GM19239 (cell line): Measurements from ENCODE around the gene CENPA.

Source experiments
- DNase-seq: peaks from one replicate; pipeline ENCODE4 v3.0.0; 2011; ENCODE audit warnings: low spot score; ENCODE audit not compliant: insufficient read length
- FAIRE-seq: peaks from 2 replicates; lab custom pipeline; 2011; peaks lifted over from hg19 to GRCh38; lab: Jason Lieb, UNC

CENPA gene

GRCh38 chr2:26818972-26819371 lies 33.1 kb downstream of the CENPA start:
- DNase-seq (no peak), FAIRE-seq (no peak)

- no peak for FAIRE-seq
- no peak for DNase-seq
These were observed 35.1 kb downstream of the CENPA start for GRCh38 chr2:26820932-26821331.

DNA sequence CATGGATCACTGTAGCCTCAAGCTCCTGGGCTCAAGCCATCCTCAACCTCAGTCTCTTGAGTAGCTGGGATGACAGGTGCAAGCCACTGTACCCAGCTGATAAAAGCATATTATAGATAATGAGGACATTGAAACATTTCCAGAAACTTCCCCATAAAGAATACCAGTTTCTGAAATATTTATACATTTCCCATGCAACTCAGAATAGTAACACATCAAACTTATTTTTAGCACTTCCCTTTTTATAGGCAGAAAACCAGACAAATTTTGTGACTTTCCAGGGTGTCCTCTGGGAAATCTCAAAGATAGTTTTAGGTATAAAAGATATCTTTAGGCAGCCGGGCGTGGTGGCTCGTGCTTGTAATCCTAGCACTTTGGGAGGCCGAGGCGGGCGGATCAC lies 37.0 kb downstream of the CENPA start:
- DNase-seq (no peak), FAIRE-seq (no peak)

GRCh38 chr2:26838121-26838906 lies 52.5 kb downstream of the CENPA start:
- FAIRE-seq (no peak), DNase-seq (no peak)

GRCh38 chr2:26840937-26841610 lies 55.2 kb downstream of the CENPA start:
- no peak for DNase-seq
- no peak for FAIRE-seq

- no peak for DNase-seq
- no peak for FAIRE-seq
These were observed 57.2 kb downstream of the CENPA start for GRCh38 chr2:26843041-26843440.
